Stromal cell of bone marrow (primary cell): Measurements from ENCODE around the gene NUDT1.
"Not testable (repeated sequence)": the region's sequence is repeated elsewhere in the genome, so short reads cannot be mapped to it uniquely, and the experiment has no call there.

Experiments
- DNase-seq: peaks from one replicate; pipeline ENCODE4 v3.0.0-alpha.2; 2012; ENCODE audit warnings: low read depth

NUDT1 gene

GRCh38 chr7:2249744-2250323 lies 7.8 kb downstream of the NUDT1 start:
- no peak for DNase-seq

DNA sequence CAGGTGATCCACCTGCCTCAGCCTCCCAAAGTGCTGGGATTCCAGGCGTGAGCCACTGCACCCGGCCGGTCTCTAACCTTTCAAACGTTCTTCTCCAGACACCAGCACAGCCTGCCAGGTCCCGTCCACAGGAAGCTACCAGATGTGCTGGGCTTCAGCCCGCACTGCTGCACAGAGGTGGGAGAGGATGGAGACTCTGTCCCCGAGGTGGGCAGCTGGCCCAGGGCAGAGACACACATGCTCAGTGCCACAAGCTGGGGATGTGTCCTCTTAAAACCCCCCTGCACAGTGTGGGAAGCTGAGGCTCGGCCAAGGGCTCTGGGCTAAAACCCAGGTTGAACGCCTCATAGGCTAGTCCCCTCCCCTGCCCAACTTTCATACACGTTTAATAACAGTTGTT lies 9.4 kb downstream of the NUDT1 start:
- no peak for DNase-seq

DNA sequence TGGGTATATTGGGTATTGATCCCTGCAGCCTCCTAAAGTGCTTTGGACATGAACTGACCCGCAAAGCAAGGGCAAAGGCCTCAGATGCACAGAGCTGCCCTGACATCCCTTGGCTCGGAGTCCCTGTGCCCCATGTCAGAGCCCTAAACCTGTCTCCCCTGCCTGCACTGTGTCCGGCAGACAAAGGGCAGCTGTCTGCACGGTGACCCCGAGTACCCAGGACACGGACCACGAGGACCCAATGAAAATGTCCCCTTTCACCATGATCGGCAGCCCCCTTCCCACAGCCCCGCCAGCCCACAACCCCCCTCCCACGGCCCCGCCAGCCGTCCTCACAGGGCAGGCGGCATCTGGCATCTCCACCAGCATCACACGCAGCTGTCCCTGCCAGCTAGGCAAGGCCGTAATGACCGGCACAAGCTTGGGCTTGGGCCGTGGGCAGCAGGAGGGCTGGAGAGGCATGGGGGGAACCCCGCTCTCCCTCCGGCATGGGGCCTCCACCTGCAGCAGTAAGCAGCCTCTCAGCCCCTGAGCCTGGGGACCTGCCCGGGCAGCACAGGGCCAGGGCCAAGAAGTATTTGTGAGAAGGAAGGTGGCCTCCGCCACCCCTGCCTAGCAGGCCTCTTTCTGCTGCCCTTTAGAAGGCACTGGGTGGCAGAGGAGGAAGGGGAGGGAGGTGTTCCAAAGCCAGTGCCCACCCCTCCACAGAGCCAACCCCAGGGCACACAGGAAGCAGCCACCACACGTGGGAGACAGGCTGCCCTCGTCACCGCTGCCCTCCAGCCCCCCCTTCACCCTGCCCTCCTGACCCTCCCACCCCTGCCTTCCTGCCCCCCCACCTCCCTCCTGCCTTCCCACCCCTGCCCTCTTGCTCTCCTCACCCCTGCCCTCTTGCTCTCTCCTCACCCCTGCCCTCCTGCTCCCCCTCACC lies 10.1 kb downstream of the NUDT1 start:
- DNase-seq = no peak

GRCh38 chr7:2253021-2253420 lies 11.0 kb downstream of the NUDT1 start:
- no peak for DNase-seq

GRCh38 chr7:2253525-2254244 lies 11.7 kb downstream of the NUDT1 start:
- no peak for DNase-seq

- DNase-seq = no peak
Measured at GRCh38 chr7:2254429-2255144, 12.6 kb downstream of the NUDT1 start.

DNA sequence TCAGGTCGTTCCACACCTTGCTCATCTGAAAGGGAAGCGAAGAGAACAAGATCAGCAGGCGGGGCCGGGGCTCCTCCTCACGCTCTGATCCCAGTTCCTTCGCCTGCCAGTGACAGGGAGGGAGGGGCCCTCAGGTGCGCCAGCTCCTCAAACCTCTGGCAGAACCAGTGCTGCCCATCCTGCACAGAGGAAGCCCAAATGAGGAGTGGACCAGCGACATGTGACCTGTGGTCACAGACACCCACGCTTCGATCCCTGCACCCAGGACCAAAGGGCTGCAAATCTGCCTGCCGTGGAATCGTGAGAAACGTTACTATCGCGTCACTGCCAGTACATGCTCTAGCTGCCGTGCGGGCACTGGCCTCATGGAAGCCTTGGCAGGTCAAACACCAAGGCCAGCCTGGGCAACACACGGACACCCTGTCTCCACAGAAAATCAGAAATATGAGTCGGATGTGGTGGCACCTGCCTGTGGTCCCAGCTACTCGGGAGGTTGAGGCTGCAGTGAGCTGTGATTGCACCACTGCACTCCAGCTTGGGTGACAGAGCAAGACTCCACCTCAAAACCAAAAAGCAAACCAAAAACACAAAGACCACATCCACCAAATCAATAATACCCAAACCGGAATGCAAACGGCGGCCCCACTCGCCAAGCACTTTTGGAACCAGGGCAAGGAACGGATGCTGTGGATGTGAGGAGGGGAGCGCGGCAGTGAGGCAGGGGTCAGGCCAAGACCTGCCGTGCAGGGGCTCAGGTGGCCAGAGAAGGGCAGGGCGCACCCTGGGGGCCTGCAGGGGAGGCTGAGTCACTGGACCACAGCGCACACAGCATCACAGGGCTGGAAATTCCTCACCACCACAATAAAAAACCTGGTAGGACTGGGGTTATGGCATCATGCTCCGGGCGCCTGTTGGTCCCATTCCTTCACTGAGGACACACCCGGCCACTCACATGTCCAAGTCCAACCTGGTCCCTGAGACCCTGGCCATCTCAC lies 13.4 kb downstream of the NUDT1 start:
- no peak for DNase-seq

GRCh38 chr7:2256306-2257045 lies 14.4 kb downstream of the NUDT1 start:
- no peak for DNase-seq

- no peak for DNase-seq
Measured at GRCh38 chr7:2257046-2257551, 15.1 kb downstream of the NUDT1 start.

DNA sequence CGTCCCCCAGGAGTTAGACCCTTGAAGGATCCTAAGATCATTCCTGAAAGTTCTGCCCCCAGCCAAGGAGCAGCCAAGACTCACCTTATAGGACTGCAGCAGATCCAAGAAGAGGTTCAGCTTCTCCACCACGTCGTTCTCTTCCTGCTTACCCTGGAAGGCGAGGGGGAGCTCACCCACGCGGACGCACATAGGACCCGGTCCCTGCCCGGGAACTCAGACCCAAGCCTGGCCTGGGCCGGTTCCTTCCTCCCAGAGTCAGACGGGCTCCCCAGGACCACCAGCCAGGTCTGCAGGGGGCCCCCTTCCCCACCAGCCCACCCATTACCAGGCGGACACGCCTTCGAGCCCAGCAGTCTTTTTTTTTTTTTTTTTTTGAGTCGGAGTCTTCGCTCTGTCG lies 15.6 kb downstream of the NUDT1 start:
- no peak for DNase-seq

DNA sequence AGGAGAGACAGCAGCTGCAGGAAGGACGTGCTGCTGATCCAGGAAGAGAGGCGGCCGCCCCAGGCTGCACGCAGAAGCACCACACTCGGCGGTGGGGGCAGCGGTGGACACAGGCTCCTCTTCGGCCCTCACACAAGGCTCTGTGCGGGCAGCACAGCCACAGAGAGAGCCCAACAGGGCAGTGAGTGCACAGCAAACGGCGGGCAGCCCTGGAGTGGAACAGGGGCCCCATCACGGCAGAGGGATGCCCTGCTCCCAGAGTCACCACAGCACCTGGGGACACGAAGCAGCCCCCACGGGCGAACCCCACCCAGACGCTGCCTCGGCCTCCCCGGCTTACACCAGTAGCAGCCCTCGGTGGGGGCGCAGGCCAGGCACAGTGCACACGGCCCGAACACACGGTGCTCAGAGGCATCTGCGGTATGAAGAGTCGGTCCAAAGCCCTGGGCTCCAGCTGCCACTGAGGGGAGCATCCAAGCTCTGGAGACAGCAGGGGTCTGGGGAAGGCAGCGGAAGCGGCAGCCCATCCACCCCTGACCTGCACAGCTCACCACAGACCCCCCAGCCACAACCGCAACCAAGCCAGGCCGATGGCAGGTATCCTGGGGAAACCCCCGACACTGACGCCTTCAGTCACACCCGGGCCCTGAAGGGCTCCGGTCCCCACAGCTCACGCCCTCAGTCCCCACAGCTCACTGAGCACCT lies 16.8 kb downstream of the NUDT1 start:
- no peak for DNase-seq

DNA sequence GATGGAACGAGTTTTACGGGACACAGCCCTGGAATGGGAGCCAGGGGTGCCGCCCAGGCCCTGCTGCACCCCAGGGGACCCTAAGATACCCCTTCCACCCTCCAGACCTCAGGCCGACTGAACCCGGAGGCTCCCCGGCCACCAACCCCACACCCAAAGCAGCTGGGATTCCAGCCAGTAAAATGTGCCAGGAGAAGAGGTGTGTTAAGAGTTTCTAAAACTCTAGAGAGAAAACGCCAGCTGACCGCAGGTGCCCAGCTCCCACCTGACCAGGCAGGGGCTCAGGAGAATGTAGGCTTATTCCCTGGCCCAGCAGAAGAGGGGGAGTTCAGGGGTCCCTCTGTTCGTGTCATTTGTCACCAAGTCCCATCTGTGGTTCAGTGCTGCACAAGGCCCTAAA lies 17.5 kb downstream of the NUDT1 start:
- no peak for DNase-seq

GRCh38 chr7:2260820-2261219 lies 18.8 kb downstream of the NUDT1 start:
- DNase-seq = no peak

DNA sequence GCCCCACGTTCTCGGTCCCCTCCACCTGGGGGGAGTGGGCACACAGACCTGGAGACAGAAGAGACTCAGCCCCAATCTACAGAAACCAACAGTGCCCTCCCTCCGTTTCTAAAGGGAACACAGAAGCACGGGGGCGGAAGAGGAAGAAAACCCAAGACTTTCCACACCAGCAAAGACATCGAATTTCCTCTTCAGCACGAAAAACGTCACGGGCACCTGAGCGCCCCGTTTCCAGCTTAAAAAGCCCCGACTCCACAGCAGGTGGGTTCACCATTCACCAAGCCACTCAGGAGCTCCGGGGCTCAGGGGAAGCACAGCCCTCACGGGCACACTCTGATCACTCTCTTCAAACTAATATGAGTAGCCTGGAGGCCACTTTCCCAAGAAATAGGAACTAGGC lies 19.6 kb downstream of the NUDT1 start:
- no peak for DNase-seq

DNA sequence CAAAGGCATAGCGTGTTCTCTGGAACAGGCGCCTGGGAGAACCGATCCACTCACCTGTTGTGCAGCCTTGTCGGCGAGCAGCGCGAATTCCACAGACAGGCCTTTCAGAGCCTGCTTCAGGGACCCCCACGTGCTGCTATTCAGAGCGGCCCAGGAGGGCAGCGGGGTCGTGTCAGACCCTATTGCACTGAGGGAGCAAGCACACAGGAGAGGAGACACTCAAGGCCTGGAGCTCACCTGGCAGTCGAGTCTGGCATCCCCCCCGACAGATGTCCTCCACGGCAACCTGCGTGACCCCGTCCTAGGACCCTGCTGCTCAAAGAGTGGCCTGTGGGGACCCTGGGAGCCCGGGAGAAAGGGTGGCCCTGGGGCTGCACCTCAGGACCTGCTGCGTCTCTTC lies 21.1 kb downstream of the NUDT1 start:
- no peak for DNase-seq

DNA sequence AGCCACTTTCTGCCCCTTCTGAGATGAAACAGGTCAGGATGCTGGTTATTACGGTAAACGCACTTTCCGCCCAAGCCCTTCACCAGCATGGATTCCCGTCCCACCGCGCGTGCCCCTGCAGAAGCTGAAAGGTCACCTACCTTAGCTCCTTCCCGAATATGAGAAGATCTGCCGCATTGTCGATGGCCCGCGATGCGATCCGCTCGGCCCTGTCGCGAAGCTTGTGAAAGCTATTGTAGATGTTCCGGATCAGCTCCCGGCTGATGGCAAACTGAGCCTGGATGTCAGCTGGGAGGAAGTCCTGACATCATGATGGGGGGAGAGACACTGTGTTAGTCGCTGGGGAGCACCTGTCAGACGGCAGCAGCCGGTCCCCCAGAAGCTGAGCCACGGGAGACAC lies 22.1 kb downstream of the NUDT1 start:
- DNase-seq = no peak

GRCh38 chr7:2266911-2267310 lies 24.9 kb downstream of the NUDT1 start:
- no peak for DNase-seq

- not testable (repeated sequence) for DNase-seq
Measured at GRCh38 chr7:2269089-2269990, 27.3 kb downstream of the NUDT1 start.
